Measurements from ENCODE around the gene KRTAP4-4. TPM values are rescaled to one million over a fixed set of nuclear protein-coding genes. Genes with fewer than 3 reads are reported as not detected.

KRTAP4-4 gene
- total and polyA plus RNA-seq, 2 of the 13 experiments (the other 11 are each of a cell fraction or from before 2014, with no cell fraction given): not detected

- Histone ChIP-seq H3K9me3 (ENCODE audit: low read length) (peaks cover 36% of the 10 kb centered on the region), H3K4me1 (ENCODE audit: insufficient read depth, low read length) (no peaks in the 10 kb centered on the region), H3K9ac (ENCODE audit: insufficient read depth, low read depth, low read length) (no peak overlapping the region), H4K20me1 (ENCODE audit: insufficient read depth, low read length) (no peaks in the 10 kb centered on the region), H3K79me2 (ENCODE audit: insufficient read depth, low read length) (no peaks in the 10 kb centered on the region), H2AFZ (ENCODE audit: low read length) (no peak overlapping the region), H3K27me3 (ENCODE audit: control insufficient read depth in 1 of 2, insufficient read depth in 2 of 2, low read length in 2 of 2) (no peaks in the 10 kb centered on the region), H3K36me3 (replicated peaks in 1 of 2; ENCODE audit: control insufficient read depth in 1 of 2, insufficient read depth in 2 of 2, low read length in 2 of 2) (no peaks in the 10 kb centered on the region), H3K4me3 (replicated peaks in 1 of 3; ENCODE audit: insufficient read depth in 1 of 3, low read depth in 2 of 3, low read length in 3 of 3) (no peak overlapping the region), H3K4me2 (ENCODE audit: low read depth, low read length) (no peak overlapping the region), H3K27ac (ENCODE audit: extremely low read length, insufficient read depth, low read length) (no peak overlapping the region)
- ChIA-PET POLR2A (no interaction called here), CTCF (ENCODE audit: low intra/inter-chr PET ratio, low total read pairs) (no interaction called here)
- ATAC-seq: no peak
- no peak for DNase-seq (ENCODE audit: low spot score)
- intact Hi-C loops (cut with micrococcal nuclease; ENCODE audit: unreplicated experiment) (no loop called here), in situ Hi-C loops (cut with HindIII; ENCODE audit: extremely low pct_ligation_motif_present, low pct_unique_long_range_greater_than_20kb) (no loop called here)
- TF ChIP-seq ZNF20 (CRISPR knock-in tag; IDR thresholded peaks at IDR 0.05): no peak
- TF ChIP-seq ZNF333 (CRISPR knock-in tag; IDR thresholded peaks at IDR 0.05; ENCODE audit: borderline replicate concordance): no peak
- TF ChIP-seq SNRNP70 (IDR thresholded peaks at IDR 0.05; ENCODE audit: low read depth, low read length): no peak
- no peak for TF ChIP-seq ZNF639 (CRISPR knock-in tag; conservative IDR thresholded peaks at IDR 0.05)
- no peak for TF ChIP-seq CBX1 (IDR thresholded peaks at IDR 0.05; ENCODE audit: low read depth)
- TF ChIP-seq U2AF2 (IDR thresholded peaks at IDR 0.05; ENCODE audit: low read depth, low read length): peak; percentile 40; the same call in 1 of the 2 replicates
- no peak for FAIRE-seq
- 0% methylated on average over 2 of the region's 2 CpGs for WGBS (ENCODE audit: low lambda C conversion rate)
- BruUV-seq (replicated peaks): no TSS peak
These were observed 15.3 kb downstream of the KRTAP4-4 start for GRCh38 chr17:41145261-41145660.

GRCh38 chr17:41144846-41145245, 15.7 kb downstream of the KRTAP4-4 start:
- no peak for FAIRE-seq
- no peak for TF ChIP-seq IRF2 (CRISPR knock-in tag; IDR thresholded peaks at IDR 0.05)
- no peak for TF ChIP-seq ZSCAN29 (CRISPR knock-in tag; conservative IDR thresholded peaks at IDR 0.05)
- TF ChIP-seq ZNF678 (CRISPR knock-in tag; IDR thresholded peaks at IDR 0.05): no peak
- TF ChIP-seq ZNF207 (IDR thresholded peaks at IDR 0.05; ENCODE audit: borderline replicate concordance): no peak
- no peak for TF ChIP-seq USF2 (IDR thresholded peaks at IDR 0.05; ENCODE audit: low read depth, low read length)
- TF ChIP-seq USF2 (CRISPR knock-in tag; IDR thresholded peaks at IDR 0.05; ENCODE audit: borderline replicate concordance): no peak
- no peak for TF ChIP-seq ZNF24 (IDR thresholded peaks at IDR 0.05)
- TF ChIP-seq XBP1 (CRISPR knock-in tag; IDR thresholded peaks at IDR 0.05): no peak
- no peak for TF ChIP-seq REPIN1 (CRISPR knock-in tag; IDR thresholded peaks at IDR 0.05; ENCODE audit: borderline replicate concordance, low read depth)
- no peak for TF ChIP-seq ZNF777 (CRISPR knock-in tag; IDR thresholded peaks at IDR 0.05)
- peak; percentile 20 for TF ChIP-seq HNRNPK (IDR thresholded peaks at IDR 0.05; ENCODE audit: low read depth, low read length, poor library complexity, severe bottlenecking)
- peak; percentile 81; the same call in 1 of the 2 replicates for TF ChIP-seq U2AF2 (IDR thresholded peaks at IDR 0.05; ENCODE audit: low read depth, low read length)
- no peak for TF ChIP-seq GTF2F1 (IDR thresholded peaks at IDR 0.05; ENCODE audit: low read length)
- TF ChIP-seq ESRRA (CRISPR knock-in tag; IDR thresholded peaks at IDR 0.05; ENCODE audit: low read depth): no peak

More at GRCh38 chr17:41144846-41145245, 15.7 kb downstream of the KRTAP4-4 start:
- H3K27ac ChIP-seq (ENCODE audit: extremely low read length, insufficient read depth, low read length): no peak overlapping the region
- no peak overlapping the region for H3K9ac ChIP-seq (ENCODE audit: insufficient read depth, low read depth, low read length)
- DNase-seq (ENCODE audit: low spot score) (no peak), ATAC-seq (no peak)
- no peaks in the 10 kb centered on the region for H3K36me3 ChIP-seq (replicated peaks in 1 of 2; ENCODE audit: control insufficient read depth in 1 of 2, insufficient read depth in 2 of 2, low read length in 2 of 2)
- intact Hi-C loops (cut with micrococcal nuclease; ENCODE audit: unreplicated experiment): no loop called here
- CTCF ChIA-PET (ENCODE audit: low intra/inter-chr PET ratio, low total read pairs): no interaction called here
- in situ Hi-C loops (cut with HindIII; ENCODE audit: extremely low pct_ligation_motif_present, low pct_unique_long_range_greater_than_20kb): no loop called here
- H3K9me3 ChIP-seq (ENCODE audit: low read length): peaks cover 40% of the 10 kb centered on the region
- H3K4me2 ChIP-seq (ENCODE audit: low read depth, low read length): no peak overlapping the region
- POLR2A ChIA-PET: no interaction called here
- no peaks in the 10 kb centered on the region for H3K4me1 ChIP-seq (ENCODE audit: insufficient read depth, low read length)
- H3K27me3 ChIP-seq (ENCODE audit: control insufficient read depth in 1 of 2, insufficient read depth in 2 of 2, low read length in 2 of 2): no peaks in the 10 kb centered on the region
- 5% methylated on average over 1 of the region's 1 CpG for WGBS (ENCODE audit: low lambda C conversion rate)
- no peaks in the 10 kb centered on the region for H4K20me1 ChIP-seq (ENCODE audit: insufficient read depth, low read length)
- H3K4me3 ChIP-seq (replicated peaks in 1 of 3; ENCODE audit: insufficient read depth in 1 of 3, low read depth in 2 of 3, low read length in 3 of 3): no peak overlapping the region
- no peak overlapping the region for H2AFZ ChIP-seq (ENCODE audit: low read length)
- H3K79me2 ChIP-seq (ENCODE audit: insufficient read depth, low read length): no peaks in the 10 kb centered on the region
- BruUV-seq (replicated peaks): no TSS peak

All from HepG2 (cell line).